Activated B cell treated with CpG ODN at 0.5 μM for 24 hours (primary cell): ENCODE measurements around the gene INPP5B. TPM values are rescaled to one million over a fixed set of nuclear protein-coding genes. Genes with fewer than 3 reads are reported as not detected.
A peak's percentile ranks its signal among the peaks of the same experiment; 100 is the strongest.

Experiments used
- ATAC-seq: fragments of 200-7000 bp; cut with Tn5 transposase; one replicate; pipeline ENCODE4 v1.10.0; 2021; ENCODE audit warnings: low read depth, mild to moderate bottlenecking, moderate library complexity
- CTCF ChIA-PET: fragments of 350-600 bp; sonication (Branson Sonifier 250); formaldehyde crosslinking; loops from one replicate; lab custom pipeline; 2021; ENCODE audit warnings: antibody characterized with exemption; lab: Charles Lee
- POLR2A ChIA-PET: fragments of 350-600 bp; sonication (Branson Sonifier 250); formaldehyde crosslinking; loops from one replicate; lab custom pipeline; 2021; ENCODE audit warnings: antibody characterized with exemption; lab: Charles Lee
- DNase-seq: peaks from one replicate; pipeline ENCODE4 v3.0.0; 2022
- H3K27ac Mint-ChIP-seq: one replicate; pipeline ENCODE4 v1.8.0; 2020; ENCODE audit warnings: mixed read lengths
- H3K27me3 Mint-ChIP-seq: one replicate; pipeline ENCODE4 v1.8.0; 2021; ENCODE audit warnings: mixed read lengths
- H3K36me3 Mint-ChIP-seq: one replicate; pipeline ENCODE4 v1.8.0; 2021; ENCODE audit warnings: low read depth, mixed read lengths
- H3K4me1 Mint-ChIP-seq: one replicate; pipeline ENCODE4 v1.8.0; 2021; ENCODE audit warnings: mixed read lengths
- H3K4me3 Mint-ChIP-seq: one replicate; pipeline ENCODE4 v1.8.0; 2020; ENCODE audit warnings: mild to moderate bottlenecking, mixed read lengths
- H3K9me3 Mint-ChIP-seq: one replicate; pipeline ENCODE4 v1.8.0; 2020; ENCODE audit warnings: mixed read lengths
- intact Hi-C: fragments of 100-400 bp; cut with micrococcal nuclease; formaldehyde crosslinking; loops from one replicate; pipeline ENCODE4 v1.15.1; 2024
- total RNA-seq: library from RNA; stranded (reverse); gene quantifications from 2 replicates; pipeline ENCODE4 v1.2.3, GENCODE V29; 2022
- TF ChIP-seq, protein P1 (sequence below): fragments of 200-600 bp; IDR thresholded peaks from one replicate; pipeline ENCODE4 v1.8.0; 2022; ENCODE audit warnings: antibody characterized with exemption, mild to moderate bottlenecking

INPP5B gene
- total RNA-seq, 1 donor from 2014 or later = 70.3 TPM

DNA sequence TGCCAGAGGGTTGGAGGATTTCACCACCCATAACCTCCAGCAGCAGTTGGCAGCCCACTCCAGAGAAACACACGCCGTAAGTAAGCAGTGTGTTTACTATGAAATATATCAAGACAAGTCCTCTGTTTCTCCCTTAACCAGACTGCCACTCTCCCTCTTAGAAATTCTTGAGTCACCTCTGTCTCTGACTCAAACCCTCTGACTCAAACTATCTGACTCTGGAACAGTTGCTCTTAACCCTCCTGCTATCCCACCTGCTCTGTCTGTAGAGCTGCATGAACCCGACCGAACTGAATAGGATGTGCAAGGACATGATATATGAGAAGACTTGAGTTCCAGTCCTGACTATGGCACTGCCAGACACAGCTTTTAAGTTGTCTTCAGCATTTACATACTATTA is 14.1 kb downstream of the INPP5B start:
- Mint-ChIP-seq H3K36me3 (peaks cover 29% of the 10 kb centered on the region), H3K4me3 (peak overlapping the region; percentile 39), H3K9me3 (no peaks in the 10 kb centered on the region), H3K27me3 (no peaks in the 10 kb centered on the region), H3K4me1 (peaks cover 37% of the 10 kb centered on the region), H3K27ac (no peak overlapping the region)
- intact Hi-C loops = loop anchor here (2.0 kb wide), 1 partner anchor 14 kb away; no protein-coding TSS in a partner anchor
- TF ChIP-seq, protein P1, sequence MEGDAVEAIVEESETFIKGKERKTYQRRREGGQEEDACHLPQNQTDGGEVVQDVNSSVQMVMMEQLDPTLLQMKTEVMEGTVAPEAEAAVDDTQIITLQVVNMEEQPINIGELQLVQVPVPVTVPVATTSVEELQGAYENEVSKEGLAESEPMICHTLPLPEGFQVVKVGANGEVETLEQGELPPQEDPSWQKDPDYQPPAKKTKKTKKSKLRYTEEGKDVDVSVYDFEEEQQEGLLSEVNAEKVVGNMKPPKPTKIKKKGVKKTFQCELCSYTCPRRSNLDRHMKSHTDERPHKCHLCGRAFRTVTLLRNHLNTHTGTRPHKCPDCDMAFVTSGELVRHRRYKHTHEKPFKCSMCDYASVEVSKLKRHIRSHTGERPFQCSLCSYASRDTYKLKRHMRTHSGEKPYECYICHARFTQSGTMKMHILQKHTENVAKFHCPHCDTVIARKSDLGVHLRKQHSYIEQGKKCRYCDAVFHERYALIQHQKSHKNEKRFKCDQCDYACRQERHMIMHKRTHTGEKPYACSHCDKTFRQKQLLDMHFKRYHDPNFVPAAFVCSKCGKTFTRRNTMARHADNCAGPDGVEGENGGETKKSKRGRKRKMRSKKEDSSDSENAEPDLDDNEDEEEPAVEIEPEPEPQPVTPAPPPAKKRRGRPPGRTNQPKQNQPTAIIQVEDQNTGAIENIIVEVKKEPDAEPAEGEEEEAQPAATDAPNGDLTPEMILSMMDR = no peak
- DNase-seq = no peak
- POLR2A ChIA-PET = interaction anchor here (0.7 to 0.8 kb wide), 3 partner anchors 50 to 544 kb away, joined by 3 to 6 read pairs (median 3); partner anchors contain the start of gene YRDC
- CTCF ChIA-PET = interaction anchor here (3.2 kb wide), 1 partner anchor 10 kb away, joined by 11 read pairs; no protein-coding TSS in a partner anchor
- no peak for ATAC-seq

DNA sequence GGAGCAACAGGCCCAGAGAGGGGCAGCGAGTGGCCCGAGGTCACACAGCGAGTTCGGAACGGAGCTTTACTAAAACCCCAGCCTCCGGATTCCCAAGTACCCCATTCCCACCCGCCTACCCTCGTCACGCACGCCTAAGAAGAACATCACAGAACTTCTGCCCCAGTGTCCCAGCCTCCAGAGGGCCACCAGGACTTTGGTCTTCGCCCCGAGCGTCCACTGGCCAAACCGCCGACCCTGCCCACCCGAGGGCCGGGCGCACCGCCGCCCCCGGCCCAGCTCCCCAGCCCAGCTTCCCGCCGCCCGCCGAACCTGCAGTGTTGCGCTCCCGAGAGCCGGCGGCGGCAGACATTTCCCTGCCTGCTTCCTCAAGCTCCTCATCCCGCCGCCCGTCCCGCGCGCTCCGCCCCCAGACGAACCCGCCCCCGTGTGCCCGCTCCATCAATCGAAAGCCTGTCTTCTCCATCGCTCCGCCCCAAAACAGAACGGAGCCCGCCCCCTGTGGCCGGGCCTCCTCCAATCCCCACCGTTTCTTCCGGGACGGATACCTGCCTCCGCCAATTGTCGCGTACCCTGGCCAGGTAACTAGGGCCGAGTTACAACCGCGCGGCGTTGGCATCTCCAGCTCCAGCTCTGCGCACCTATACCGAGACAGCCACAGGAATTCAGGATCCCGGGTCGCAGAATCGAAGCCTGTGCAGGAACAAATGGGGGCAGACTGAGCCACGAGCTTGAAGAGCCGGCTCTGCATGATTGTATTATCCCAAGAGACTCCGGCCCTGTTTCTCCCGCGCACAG is 15.3 kb downstream of the INPP5B start:
- H3K4me1 Mint-ChIP-seq = peaks cover 48% of the 10 kb centered on the region
- peak; percentile 99 for ATAC-seq
- peaks cover 31% of the 10 kb centered on the region for H3K36me3 Mint-ChIP-seq
- intact Hi-C loops = loop anchor here (1.0 to 2.0 kb wide), 3 partner anchors 8 to 16 kb away; partner anchors contain the start of gene INPP5B
- no peaks in the 10 kb centered on the region for H3K27me3 Mint-ChIP-seq
- H3K9me3 Mint-ChIP-seq = no peaks in the 10 kb centered on the region
- ChIA-PET POLR2A (interaction anchor here (0.7 to 2.4 kb wide), 11 partner anchors 9 to 454 kb away, joined by 3 to 32 read pairs (median 3); partner anchors contain the start of genes INPP5B, MTF1, SNIP1 and YRDC), CTCF (interaction anchor here (0.6 to 3.2 kb wide), 6 partner anchors 9 to 72 kb away, joined by 3 to 11 read pairs (median 4); partner anchors contain the start of gene MTF1)
- peak overlapping the region; percentile 87 for H3K27ac Mint-ChIP-seq
- H3K4me3 Mint-ChIP-seq = peak overlapping the region; percentile 99
- peak; percentile 94 for DNase-seq
- TF ChIP-seq, protein P1 = no peak

DNA sequence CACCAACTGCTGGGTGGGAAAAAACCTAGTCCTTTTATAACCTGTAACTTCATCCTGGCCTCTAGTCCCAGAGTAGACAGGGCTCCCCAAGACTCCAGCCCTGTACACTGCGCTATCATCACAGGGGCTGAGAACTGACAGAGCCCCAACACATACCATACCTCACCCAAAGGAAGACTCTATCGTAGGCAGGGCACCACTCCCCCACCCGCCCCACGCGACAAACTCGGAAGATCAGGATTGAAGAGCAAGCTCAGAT is 15.8 kb downstream of the INPP5B start:
- ChIA-PET POLR2A (interaction anchor here (0.9 to 2.4 kb wide), 10 partner anchors 9 to 454 kb away, joined by 3 to 32 read pairs (median 3); partner anchors contain the start of genes INPP5B, MTF1, SNIP1 and YRDC), CTCF (interaction anchor here (0.6 to 3.2 kb wide), 5 partner anchors 8 to 72 kb away, joined by 3 to 11 read pairs (median 4); partner anchors contain the start of gene MTF1)
- Mint-ChIP-seq H3K4me1 (peaks cover 51% of the 10 kb centered on the region), H3K9me3 (no peaks in the 10 kb centered on the region), H3K27ac (peak overlapping the region; percentile 87), H3K36me3 (peaks cover 26% of the 10 kb centered on the region), H3K27me3 (no peaks in the 10 kb centered on the region), H3K4me3 (peak overlapping the region; percentile 99)
- TF ChIP-seq, protein P1 = no peak
- intact Hi-C loops = loop anchor here (1.0 kb wide), 2 partner anchors 8 to 16 kb away; partner anchors contain the start of gene INPP5B
- no peak for DNase-seq
- ATAC-seq = no peak

DNA sequence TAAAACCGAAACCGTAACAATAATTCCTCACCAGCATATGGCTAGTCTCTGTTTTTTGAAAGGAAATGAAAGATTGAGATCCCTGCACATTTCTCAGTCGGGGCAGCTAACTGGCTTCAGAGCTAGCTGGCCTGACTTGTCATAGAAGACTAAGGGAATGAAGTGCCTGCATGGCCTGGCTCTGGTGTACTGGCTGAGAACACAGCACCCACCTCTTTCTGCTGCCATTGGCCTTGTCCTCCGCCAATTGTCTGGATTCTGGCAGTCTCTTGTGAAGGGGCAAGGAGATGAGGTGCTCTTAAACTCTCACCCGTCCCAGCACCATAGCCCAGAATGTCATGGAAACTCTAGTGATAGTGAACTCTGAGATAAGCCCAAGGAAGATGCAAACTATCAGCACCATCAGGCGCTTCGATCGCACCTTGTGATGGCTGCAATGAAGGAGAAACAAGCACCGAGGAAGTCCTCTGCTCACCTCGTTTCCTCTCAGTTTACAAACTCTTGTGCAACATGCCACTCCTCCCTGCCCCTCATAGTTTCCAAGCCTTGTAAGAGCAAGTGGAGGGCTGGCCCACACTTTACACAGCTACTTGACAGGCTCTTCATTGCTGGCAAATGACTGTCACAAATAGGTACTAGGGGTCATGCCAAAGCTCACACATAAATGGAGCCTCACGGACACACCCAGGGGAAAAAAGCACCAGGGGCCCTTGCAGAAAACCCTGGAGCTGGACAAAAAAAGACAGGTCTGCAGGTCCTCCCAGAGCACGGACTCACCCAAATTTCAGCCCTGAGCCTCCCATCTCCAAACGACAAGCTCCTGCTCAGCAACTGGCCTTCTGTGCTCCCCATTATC is 16.4 kb downstream of the INPP5B start:
- Mint-ChIP-seq H3K36me3 (peaks cover 23% of the 10 kb centered on the region), H3K9me3 (no peaks in the 10 kb centered on the region), H3K27me3 (no peaks in the 10 kb centered on the region), H3K27ac (peak overlapping the region; percentile 87), H3K4me1 (peaks cover 56% of the 10 kb centered on the region), H3K4me3 (peak overlapping the region; percentile 99)
- ATAC-seq (no peak), DNase-seq (no peak)
- intact Hi-C loops = loop anchor here (1.0 kb wide), 2 partner anchors 7 to 17 kb away; partner anchors contain the start of gene INPP5B
- POLR2A ChIA-PET = interaction anchor here (0.6 to 2.4 kb wide), 8 partner anchors 8 to 387 kb away, joined by 3 to 32 read pairs (median 7); partner anchors contain the start of genes INPP5B, MTF1 and YRDC
- CTCF ChIA-PET = interaction anchor here (1.2 to 3.2 kb wide), 3 partner anchors 8 to 43 kb away, joined by 3 to 11 read pairs (median 4); no protein-coding TSS in a partner anchor
- TF ChIP-seq, protein P1 = no peak
